Gastroesophageal sphincter (tissue), 3 donors: Measurements from ENCODE around the gene WDR70.
"Not testable (repeated sequence)": the region's sequence is repeated elsewhere in the genome, so short reads cannot be mapped to it uniquely, and the experiment has no call there.

Experiments
- CTCF ChIP-seq, 4 experiments: fragments of 200-600 bp in 2 of 4; fragments of 450-650 bp in 2 of 4; sonication (generic) in 1 of 4; IDR thresholded peaks; one replicate each; pipeline ENCODE4 v1.5.1; 2017 to 2019; ENCODE audit warnings: antibody characterized with exemption in 4 of 4, mild to moderate bottlenecking in 2 of 4, moderate library complexity in 2 of 4
- POLR2A ChIP-seq, 2 donors: fragments of 450-650 bp; IDR thresholded peaks; one replicate each; pipeline ENCODE4 v1.6.1; 2017; ENCODE audit warnings: antibody characterized with exemption in 2 of 2, mild to moderate bottlenecking in 2 of 2, moderate library complexity in 1 of 2

DNA sequence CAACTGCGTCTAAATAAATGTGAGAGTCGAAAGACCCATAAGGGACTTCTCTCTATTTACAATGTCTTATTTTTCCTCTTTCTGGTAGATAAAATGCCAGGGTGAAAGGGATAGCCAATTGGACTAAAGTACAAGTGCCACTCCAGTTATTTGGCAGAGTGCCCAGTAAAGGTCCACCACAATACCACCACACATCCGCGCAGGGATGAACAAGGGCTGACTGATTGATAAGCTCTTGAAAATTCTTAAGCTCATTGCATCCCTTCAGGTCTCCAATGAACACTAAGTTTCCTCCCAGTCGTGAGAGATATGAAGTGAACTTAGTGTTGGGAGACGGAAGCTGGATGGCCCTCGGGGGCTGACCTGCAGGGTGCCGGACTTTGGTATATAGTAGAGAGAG is 402.3 kb downstream of the WDR70 start:
- TF ChIP-seq CTCF, POLR2A (IDR thresholded peaks at IDR 0.05): not testable (repeated sequence)
